KBM-7 (cell line): ENCODE results near the gene TCF7L1.

Source experiments
- DNase-seq: peaks from one replicate; pipeline ENCODE4 v3.0.0-alpha.2; 2015
- in situ Hi-C: fragments of 300-500 bp; cut with MboI; formaldehyde crosslinking; loops from 2 replicates; pipeline ENCODE4 v1.14.3; 2020; ENCODE audit warnings: low sequenced_read_pairs, low pct_unique_long_range_greater_than_20kb, mixed read lengths

Gene TCF7L1

DNA sequence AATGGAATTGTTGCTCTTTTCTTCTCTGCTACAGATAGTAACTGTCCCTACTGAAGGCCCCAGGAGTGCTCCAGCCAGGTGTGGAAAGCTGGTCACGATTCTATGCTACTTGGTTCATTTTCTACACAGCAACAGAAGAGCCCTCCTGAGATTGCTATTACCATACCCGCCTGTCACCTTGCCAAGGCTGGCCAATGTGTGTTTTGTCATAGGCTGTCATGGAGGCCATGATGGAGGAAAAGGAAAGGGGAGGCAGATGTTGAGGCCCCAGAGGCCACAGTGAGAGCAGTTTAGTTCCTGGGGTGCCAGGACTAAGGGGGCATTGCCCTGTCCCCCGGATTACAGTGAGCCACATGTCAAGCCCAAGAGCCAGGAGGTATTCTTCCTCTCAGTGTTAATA lies 222.3 kb downstream of the TCF7L1 start:
- in situ Hi-C loops = no loop called here
- DNase-seq = no peak

GRCh38 chr2:85356186-85356585 lies 223.0 kb downstream of the TCF7L1 start:
- no peak for DNase-seq
- in situ Hi-C loops = no loop called here

DNA sequence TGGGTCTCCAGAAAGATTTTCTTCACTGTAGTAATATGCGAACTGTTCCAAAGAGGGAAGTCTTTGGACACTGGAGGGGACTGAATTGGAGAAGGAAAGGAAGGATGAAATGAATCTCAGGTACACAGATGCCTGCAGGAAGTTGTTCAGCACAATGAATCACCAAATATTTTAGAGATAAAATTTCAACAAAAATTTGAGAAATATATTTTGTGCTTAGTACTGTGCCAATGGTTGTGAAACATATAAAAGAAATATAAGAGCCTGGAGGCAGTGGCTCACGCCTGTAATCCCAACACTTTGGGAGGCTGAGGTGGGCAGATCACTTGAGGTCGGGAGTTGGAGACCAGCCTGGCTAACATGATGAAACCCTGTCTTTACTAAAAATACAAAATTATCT lies 224.5 kb downstream of the TCF7L1 start:
- no peak for DNase-seq
- in situ Hi-C loops = no loop called here
